Stimulated activated CD4-positive, alpha-beta T cell treated with anti-CD3 and anti-CD28 coated beads, Interleukin-4, amount 100 ng/mL, for 24 hours (primary cell): ENCODE results near the gene NSMCE1.

ENCODE experiments used
- DNase-seq: peaks from one replicate; pipeline ENCODE4 v3.0.0-alpha.2; 2020

Gene NSMCE1

GRCh38 chr16:27189335-27189972 lies 79.1 kb downstream of the NSMCE1 start:
- no peak for DNase-seq

- DNase-seq: no peak
Observed at GRCh38 chr16:27188633-27189032, 79.9 kb downstream of the NSMCE1 start.

- no peak for DNase-seq
Observed at GRCh38 chr16:27185776-27186130, 82.8 kb downstream of the NSMCE1 start.

GRCh38 chr16:27182906-27183405 lies 85.6 kb downstream of the NSMCE1 start:
- DNase-seq: no peak

GRCh38 chr16:27181019-27181790 lies 87.4 kb downstream of the NSMCE1 start:
- no peak for DNase-seq

GRCh38 chr16:27179500-27180072 lies 89.0 kb downstream of the NSMCE1 start:
- peak; percentile 83 for DNase-seq

DNA sequence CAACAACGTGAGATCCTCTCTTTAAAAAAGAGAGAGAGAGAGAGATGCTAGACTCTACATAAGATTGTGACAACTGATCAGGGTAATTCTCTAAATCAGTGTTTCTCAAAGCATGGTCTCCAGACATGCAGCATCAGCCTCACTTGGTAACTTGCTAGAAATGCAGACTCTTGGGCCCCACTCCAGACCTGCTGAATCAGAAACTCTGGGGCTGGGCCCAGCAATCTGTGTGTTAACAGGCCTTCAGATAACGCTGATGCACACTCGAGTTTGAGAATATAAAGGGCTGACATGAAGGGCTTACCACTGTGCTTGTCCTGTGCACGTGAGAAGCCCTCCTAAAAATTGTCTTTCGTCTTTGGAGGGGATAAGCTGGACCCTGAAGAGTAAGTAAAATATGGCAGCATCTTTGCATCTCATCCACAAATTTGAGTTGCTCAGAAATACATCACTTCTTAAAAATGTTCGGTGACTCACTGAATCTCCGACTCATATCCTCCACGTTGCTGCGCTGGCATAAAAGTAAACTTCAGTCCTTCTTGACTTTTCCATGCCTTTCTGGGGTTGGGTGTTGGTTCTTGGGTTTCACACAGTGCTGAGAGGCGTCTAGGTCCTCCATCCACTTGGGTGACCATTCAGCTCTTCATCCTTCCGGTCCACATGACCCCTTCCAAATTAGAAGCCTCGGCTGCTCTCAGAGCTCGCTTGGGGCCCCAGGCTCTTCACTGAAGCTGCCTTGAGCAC lies 91.4 kb downstream of the NSMCE1 start:
- DNase-seq: peak; percentile 50

DNA sequence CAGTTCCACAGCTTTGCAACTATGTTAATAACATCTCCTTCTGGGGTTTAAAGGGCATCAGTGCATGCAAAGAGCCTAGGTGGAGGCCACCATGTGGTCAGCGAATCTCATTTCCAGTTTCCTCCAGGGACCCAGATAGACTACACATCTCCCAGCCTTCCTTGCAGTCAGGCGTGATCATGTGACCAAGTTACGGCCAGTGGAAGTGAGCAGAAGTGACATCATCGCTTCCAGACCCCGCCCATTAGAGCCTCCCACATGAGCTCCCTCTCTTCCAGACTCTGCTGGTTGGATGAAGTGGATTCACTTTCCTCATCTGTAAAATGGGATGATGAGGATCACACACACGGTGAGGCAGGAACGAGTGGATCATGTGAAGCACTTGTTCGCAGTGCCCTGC lies 92.7 kb downstream of the NSMCE1 start:
- no peak for DNase-seq
